Measurements from ENCODE around the gene SPOCK2. TPM values are rescaled to one million over a fixed set of nuclear protein-coding genes. Genes with fewer than 3 reads are reported as not detected.

Gene SPOCK2
- total and polyA plus RNA-seq, 2 donors (not counting 3 experiments of a cell fraction or from before 2014, with no cell fraction given), result 0.40 to 1.1 TPM

DNA sequence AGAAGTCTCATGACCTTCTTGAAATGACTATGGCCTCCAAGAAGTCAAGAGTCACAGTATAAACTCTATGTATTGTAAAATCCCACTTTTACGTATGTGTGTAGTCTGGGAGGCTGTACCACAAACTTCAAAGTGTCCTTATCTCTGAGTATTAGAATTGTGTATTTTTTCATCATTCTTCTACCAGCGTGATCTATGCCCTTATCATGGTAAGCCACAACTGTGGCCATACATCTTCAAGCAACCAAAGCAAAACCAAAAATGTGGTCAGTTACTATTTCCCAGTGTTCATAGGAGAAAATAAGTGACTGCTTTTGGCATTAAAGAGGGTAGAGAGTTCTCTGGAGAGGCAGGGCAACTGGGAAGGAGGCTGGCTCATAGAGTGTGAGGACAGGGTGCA is 42.8 kb downstream of the SPOCK2 start:
- H3K27me3 ChIP-seq (ENCODE audit: control insufficient read depth in 2 of 2, insufficient read depth in 2 of 2, low read length in 2 of 2), result no peaks in the 10 kb centered on the region
- dilution Hi-C loops (cut with MboI; ENCODE audit: extremely low pct_ligation_motif_present, low sequenced_read_pairs), result no loop called here
- no peaks in the 10 kb centered on the region for H3K79me2 ChIP-seq (ENCODE audit: control insufficient read depth, insufficient read depth, low read length)
- H3K27ac ChIP-seq (ENCODE audit: insufficient read depth, low read depth, low read length), result no peak overlapping the region
- no peaks in the 10 kb centered on the region for H3K4me1 ChIP-seq (ENCODE audit: control insufficient read depth, extremely low read depth, insufficient read depth, low read length)
- H3K9me1 ChIP-seq (replicated peaks; ENCODE audit: control insufficient read depth, extremely low read depth, insufficient read depth, low read length), result no peaks in the 10 kb centered on the region
- H2AFZ ChIP-seq (ENCODE audit: low read depth, low read length), result no peak overlapping the region
- FAIRE-seq (no peak), DNase-seq (ENCODE audit: low read depth, low spot score) (no peak)
- no peaks in the 10 kb centered on the region for H4K20me1 ChIP-seq (replicated peaks; ENCODE audit: control insufficient read depth, extremely low read depth, insufficient read depth, low read length)
- ChIA-PET POLR2A (no interaction called here), CTCF (interaction anchor here (1.0 to 3.5 kb wide), 5 partner anchors 12 to 149 kb away, joined by 3 to 42 read pairs (median 9); no protein-coding TSS in a partner anchor)
- H3K4me2 ChIP-seq (ENCODE audit: insufficient read depth, low read length), result no peak overlapping the region
- no peak for TF ChIP-seq POLR2AphosphoS5 (IDR thresholded peaks at IDR 0.05; ENCODE audit: insufficient read depth, low read depth, low read length)
- TF ChIP-seq GATA2 (IDR thresholded peaks at IDR 0.05; ENCODE audit: insufficient read depth, insufficient read length, low read depth, low read length), result no peak
- no peak for TF ChIP-seq EZH2 (IDR thresholded peaks at IDR 0.05; ENCODE audit: borderline replicate concordance, low read depth, low read length, severe bottlenecking)
- TF ChIP-seq FOS (IDR thresholded peaks at IDR 0.05; ENCODE audit: borderline replicate concordance, insufficient read depth, low read length), result no peak
- TF ChIP-seq POLR2A (IDR thresholded peaks at IDR 0.05; ENCODE audit: low read depth, low read length), result no peak
- TF ChIP-seq MYC (IDR thresholded peaks at IDR 0.05; ENCODE audit: low read depth, low read length), result no peak
- TF ChIP-seq, protein P1, sequence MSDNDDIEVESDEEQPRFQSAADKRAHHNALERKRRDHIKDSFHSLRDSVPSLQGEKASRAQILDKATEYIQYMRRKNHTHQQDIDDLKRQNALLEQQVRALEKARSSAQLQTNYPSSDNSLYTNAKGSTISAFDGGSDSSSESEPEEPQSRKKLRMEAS (IDR thresholded peaks at IDR 0.05; ENCODE audit: insufficient read depth, insufficient read length), result no peak
- no peak for TF ChIP-seq JUN (IDR thresholded peaks at IDR 0.05; ENCODE audit: borderline replicate concordance, insufficient read depth, insufficient read length, low read depth)
- TF ChIP-seq, protein P2, sequence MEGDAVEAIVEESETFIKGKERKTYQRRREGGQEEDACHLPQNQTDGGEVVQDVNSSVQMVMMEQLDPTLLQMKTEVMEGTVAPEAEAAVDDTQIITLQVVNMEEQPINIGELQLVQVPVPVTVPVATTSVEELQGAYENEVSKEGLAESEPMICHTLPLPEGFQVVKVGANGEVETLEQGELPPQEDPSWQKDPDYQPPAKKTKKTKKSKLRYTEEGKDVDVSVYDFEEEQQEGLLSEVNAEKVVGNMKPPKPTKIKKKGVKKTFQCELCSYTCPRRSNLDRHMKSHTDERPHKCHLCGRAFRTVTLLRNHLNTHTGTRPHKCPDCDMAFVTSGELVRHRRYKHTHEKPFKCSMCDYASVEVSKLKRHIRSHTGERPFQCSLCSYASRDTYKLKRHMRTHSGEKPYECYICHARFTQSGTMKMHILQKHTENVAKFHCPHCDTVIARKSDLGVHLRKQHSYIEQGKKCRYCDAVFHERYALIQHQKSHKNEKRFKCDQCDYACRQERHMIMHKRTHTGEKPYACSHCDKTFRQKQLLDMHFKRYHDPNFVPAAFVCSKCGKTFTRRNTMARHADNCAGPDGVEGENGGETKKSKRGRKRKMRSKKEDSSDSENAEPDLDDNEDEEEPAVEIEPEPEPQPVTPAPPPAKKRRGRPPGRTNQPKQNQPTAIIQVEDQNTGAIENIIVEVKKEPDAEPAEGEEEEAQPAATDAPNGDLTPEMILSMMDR (IDR thresholded peaks at IDR 0.05; ENCODE audit: extremely low read depth in 1 of 2, insufficient read depth in 1 of 2, low read depth in 1 of 2, low read length in 2 of 2), result no peak
- no peak overlapping the region for H3K4me3 ChIP-seq (replicated peaks in 1 of 3; ENCODE audit: insufficient read depth in 1 of 3, low read depth in 1 of 3, low read length in 3 of 3)
- intact Hi-C loops (cut with micrococcal nuclease), result no loop called here
- BruUV-seq (replicated peaks), result no TSS peak
- no peak overlapping the region for H3K9ac ChIP-seq (replicated peaks; ENCODE audit: extremely low read depth, insufficient read depth, low read length)
- H3K36me3 ChIP-seq (ENCODE audit: control insufficient read depth in 2 of 2, extremely low read depth in 1 of 2, insufficient read depth in 2 of 2, low read length in 2 of 2), result no peaks in the 10 kb centered on the region
- no peaks in the 10 kb centered on the region for H3K9me3 ChIP-seq (replicated peaks; ENCODE audit: control insufficient read depth, insufficient read depth, low read length)
